Ectodermal cell (in vitro differentiated cells): ENCODE data around the gene WDR62.
A peak's percentile ranks its signal among the peaks of the same experiment; 100 is the strongest.

ENCODE experiments used
- H3K27ac ChIP-seq: 2 replicates; pipeline ENCODE4 v1.7.0; 2013; ENCODE audit warnings: mild to moderate bottlenecking, low read depth, low read length; ENCODE audit not compliant: insufficient read depth, poor library complexity, severe bottlenecking
- H3K27me3 ChIP-seq: 2 replicates; pipeline ENCODE4 v1.7.0; 2013; ENCODE audit warnings: mild to moderate bottlenecking, low read length; ENCODE audit not compliant: insufficient read depth, control insufficient read depth, poor library complexity, severe bottlenecking
- H3K36me3 ChIP-seq: one replicate; pipeline ENCODE4 v1.7.0; 2013; ENCODE audit warnings: low read length; ENCODE audit not compliant: control insufficient read depth, insufficient read depth
- H3K4me1 ChIP-seq: one replicate; pipeline ENCODE4 v1.7.0; 2013; ENCODE audit warnings: low read length; ENCODE audit not compliant: control insufficient read depth, insufficient read depth
- H3K4me3 ChIP-seq: 2 replicates; pipeline ENCODE4 v1.7.0; 2013; ENCODE audit warnings: low read depth, low read length, control low read depth; ENCODE audit not compliant: insufficient read depth
- H3K9me3 ChIP-seq: 2 replicates; pipeline ENCODE4 v1.7.0; 2013; ENCODE audit warnings: mild to moderate bottlenecking, low read length, moderate library complexity; ENCODE audit not compliant: control insufficient read depth
- WGBS, 2 experiments: methylation state at CpG; one replicate each; pipeline ENCODE4 v1.1.7; 2013; ENCODE audit warnings: missing lambda C conversion rate in 2 of 2; 5-methylcytosine and 5-hydroxymethylcytosine counted together

Gene WDR62

DNA sequence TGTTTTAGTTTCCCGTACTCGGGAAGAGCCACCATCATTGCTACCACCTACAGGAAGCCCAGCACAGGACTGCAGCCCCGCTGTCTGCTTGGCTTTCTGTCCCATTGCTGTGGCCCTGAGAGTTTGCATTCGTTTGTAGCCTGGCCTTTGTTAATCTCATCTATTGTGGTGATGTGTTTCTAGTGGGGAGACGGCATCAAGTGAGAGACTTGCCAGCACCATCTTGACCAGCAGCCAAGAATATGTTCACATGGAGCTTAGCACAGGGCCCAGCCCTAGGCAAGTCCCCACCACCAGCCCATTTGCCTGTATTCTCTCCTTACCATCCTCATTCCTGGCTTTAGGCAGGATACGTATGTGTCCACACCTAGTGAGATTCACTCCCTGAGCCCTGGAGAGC lies 39.0 kb downstream of the WDR62 start:
- no peak overlapping the region for H3K4me3 ChIP-seq
- WGBS, 2 experiments = 82 to 89% methylated on average over 6 of the region's 6 CpGs
- no peak overlapping the region for H3K27ac ChIP-seq
- no peaks in the 10 kb centered on the region for H3K9me3 ChIP-seq
- H3K36me3 ChIP-seq = peaks cover 41% of the 10 kb centered on the region
- H3K27me3 ChIP-seq = no peaks in the 10 kb centered on the region
- no peaks in the 10 kb centered on the region for H3K4me1 ChIP-seq

DNA sequence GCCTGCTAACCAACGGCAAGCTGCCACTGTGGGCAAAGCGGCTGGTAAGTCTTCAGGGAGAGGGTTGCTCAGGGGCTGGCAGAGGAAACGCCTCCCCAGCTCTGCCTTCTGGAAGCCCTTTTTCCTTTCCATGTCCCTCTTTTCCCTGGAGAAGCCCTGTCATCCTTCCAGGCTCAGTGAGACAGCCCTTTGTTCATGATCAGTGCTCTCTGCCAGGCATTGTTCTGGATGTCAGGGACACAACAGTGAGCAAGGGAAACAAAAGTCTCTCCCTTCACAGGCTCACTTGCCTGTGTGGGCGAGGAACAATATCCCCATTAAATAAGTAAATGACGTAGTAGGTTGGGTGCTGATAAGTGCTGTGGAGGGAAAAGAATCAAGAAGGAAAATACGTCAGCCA lies 42.3 kb downstream of the WDR62 start:
- WGBS, 2 experiments = 65 to 74% methylated on average over 6 of the region's 6 CpGs
- Histone ChIP-seq H3K27me3 (no peaks in the 10 kb centered on the region), H3K27ac (peak overlapping the region; percentile 84), H3K9me3 (no peaks in the 10 kb centered on the region), H3K4me1 (no peaks in the 10 kb centered on the region), H3K4me3 (no peak overlapping the region), H3K36me3 (peaks cover 34% of the 10 kb centered on the region)

- Histone ChIP-seq H3K4me1 (no peaks in the 10 kb centered on the region), H3K27me3 (no peaks in the 10 kb centered on the region), H3K27ac (no peak overlapping the region), H3K4me3 (no peak overlapping the region), H3K9me3 (no peaks in the 10 kb centered on the region), H3K36me3 (peaks cover 38% of the 10 kb centered on the region)
- 94% methylated on average over 19 of the region's 19 CpGs for WGBS, 2 experiments
These were observed 44.6 kb downstream of the WDR62 start for GRCh38 chr19:36099166-36099785.

DNA sequence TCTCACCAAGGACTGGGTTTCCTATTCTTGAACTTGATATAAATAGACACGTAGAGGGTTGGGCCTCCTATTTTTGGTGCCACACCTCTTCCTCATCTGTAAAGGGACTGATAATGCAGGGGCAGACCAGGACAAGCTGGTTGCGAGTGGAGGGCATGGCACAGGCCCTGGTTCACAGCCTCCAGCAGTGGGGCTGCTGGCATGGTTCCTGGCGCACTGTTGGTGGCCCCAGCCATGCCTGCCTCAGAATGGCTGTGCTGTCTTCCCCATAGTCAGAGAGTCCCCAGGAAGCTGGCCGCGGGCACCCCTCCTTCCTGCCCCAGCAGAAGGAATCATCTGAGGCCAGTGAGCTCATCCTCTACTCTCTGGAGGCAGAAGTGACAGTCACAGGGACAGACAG lies 45.8 kb downstream of the WDR62 start:
- H3K27me3 ChIP-seq = no peaks in the 10 kb centered on the region
- no peak overlapping the region for H3K4me3 ChIP-seq
- no peaks in the 10 kb centered on the region for H3K9me3 ChIP-seq
- H3K36me3 ChIP-seq = peaks cover 43% of the 10 kb centered on the region
- 95 to 97% methylated on average over 5 of the region's 5 CpGs for WGBS, 2 experiments
- H3K4me1 ChIP-seq = no peaks in the 10 kb centered on the region
- no peak overlapping the region for H3K27ac ChIP-seq

DNA sequence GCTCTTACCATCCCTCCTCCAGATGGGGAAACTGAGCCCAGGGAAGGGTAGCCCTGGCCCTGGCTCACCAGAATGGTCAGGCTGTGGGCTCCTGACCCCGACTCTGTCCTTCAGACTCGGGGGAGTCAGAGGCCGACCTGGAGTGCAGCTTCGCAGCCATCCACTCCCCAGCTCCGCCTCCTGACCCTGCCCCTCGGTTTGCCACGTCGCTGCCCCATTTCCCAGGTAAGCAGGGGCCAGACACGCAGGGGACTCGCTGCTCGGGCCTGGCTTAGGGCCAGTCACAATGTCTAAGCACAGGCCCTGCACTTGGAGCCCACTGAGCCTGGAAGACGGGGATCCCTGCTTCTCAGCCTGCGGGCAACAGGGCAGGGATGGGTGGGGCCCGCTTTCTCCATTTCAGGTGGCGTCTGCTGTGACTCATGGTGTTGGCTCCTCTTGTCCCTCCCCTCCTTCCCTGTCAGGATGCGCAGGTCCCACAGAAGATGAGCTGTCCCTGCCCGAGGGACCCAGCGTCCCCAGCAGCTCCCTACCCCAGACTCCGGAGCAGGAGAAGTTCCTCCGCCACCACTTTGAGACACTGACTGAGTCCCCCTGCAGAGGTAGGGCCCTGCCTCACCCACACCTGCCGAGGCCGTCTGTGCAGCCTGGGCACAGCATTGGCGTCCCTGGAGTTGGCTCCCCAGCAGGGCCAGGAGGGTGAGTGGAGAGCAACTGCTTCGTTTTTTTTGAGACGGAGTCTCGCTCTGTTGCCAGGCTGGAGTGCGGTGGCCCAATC lies 47.0 kb downstream of the WDR62 start:
- no peak overlapping the region for H3K4me3 ChIP-seq
- H3K36me3 ChIP-seq = peaks cover 42% of the 10 kb centered on the region
- H3K27ac ChIP-seq = no peak overlapping the region
- no peaks in the 10 kb centered on the region for H3K9me3 ChIP-seq
- 91 to 92% methylated on average over 27 of the region's 27 CpGs for WGBS, 2 experiments
- no peaks in the 10 kb centered on the region for H3K27me3 ChIP-seq
- no peaks in the 10 kb centered on the region for H3K4me1 ChIP-seq

DNA sequence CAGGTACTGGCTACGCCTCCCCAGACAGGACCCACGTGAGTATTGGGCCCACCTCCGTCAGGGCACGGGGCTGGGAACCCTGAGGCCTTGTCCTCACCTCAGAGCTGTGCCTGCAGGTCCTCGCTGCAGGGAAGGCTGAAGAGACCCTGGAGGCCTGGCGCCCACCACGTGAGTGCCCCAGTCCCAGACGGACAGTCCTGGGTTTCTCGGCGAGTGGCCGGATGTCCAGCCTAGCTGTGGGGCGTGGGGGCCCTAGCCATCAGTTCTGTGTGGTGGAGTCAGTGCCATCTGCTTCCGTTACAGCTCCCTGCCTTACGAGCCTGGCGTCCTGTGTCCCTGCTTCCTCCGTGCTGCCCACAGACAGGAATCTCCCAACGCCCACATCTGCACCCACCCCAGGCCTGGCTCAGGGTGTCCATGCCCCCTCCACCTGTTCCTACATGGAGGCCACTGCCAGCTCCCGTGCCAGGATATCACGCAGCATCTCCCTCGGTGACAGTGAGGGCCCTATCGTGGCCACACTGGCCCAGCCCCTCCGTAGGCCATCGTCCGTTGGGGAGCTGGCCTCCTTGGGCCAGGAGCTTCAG lies 48.4 kb downstream of the WDR62 start:
- Histone ChIP-seq H3K27ac (no peak overlapping the region), H3K27me3 (no peaks in the 10 kb centered on the region), H3K4me3 (no peak overlapping the region), H3K9me3 (no peaks in the 10 kb centered on the region), H3K36me3 (peaks cover 39% of the 10 kb centered on the region), H3K4me1 (no peaks in the 10 kb centered on the region)
- 96% methylated on average over 24 of the region's 24 CpGs for WGBS, 2 experiments

GRCh38 chr19:36103842-36104552 lies 49.3 kb downstream of the WDR62 start:
- Histone ChIP-seq H3K4me3 (no peak overlapping the region), H3K27me3 (no peaks in the 10 kb centered on the region), H3K9me3 (no peaks in the 10 kb centered on the region), H3K4me1 (no peaks in the 10 kb centered on the region), H3K27ac (no peak overlapping the region), H3K36me3 (peaks cover 39% of the 10 kb centered on the region)
- WGBS, 2 experiments = 95 to 96% methylated on average over 12 of the region's 12 CpGs

DNA sequence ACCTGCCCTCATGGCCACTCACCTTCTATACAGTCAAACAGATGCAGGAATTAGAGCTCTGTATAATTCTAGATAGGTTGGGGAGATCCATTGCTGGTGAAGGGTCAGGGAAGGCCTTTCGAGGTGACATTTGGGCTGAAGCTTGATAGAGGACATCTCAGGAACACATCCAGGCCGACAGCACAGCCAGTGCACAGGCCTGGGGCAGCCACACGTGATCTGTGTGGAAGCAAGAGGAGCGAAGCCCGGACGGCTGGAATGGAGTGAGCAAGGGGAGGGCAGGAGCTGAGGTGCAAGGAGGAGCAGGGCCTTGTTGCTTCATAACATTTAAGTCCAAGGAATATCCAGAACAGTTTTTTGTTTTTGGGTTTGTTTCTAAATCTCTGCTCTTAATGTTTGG lies 51.7 kb downstream of the WDR62 start:
- Histone ChIP-seq H3K27ac (no peak overlapping the region), H3K4me1 (peaks cover 8% of the 10 kb centered on the region), H3K36me3 (peaks cover 33% of the 10 kb centered on the region), H3K27me3 (no peaks in the 10 kb centered on the region), H3K9me3 (no peaks in the 10 kb centered on the region), H3K4me3 (no peak overlapping the region)
- WGBS, 2 experiments = 93 to 98% methylated on average over 6 of the region's 6 CpGs

DNA sequence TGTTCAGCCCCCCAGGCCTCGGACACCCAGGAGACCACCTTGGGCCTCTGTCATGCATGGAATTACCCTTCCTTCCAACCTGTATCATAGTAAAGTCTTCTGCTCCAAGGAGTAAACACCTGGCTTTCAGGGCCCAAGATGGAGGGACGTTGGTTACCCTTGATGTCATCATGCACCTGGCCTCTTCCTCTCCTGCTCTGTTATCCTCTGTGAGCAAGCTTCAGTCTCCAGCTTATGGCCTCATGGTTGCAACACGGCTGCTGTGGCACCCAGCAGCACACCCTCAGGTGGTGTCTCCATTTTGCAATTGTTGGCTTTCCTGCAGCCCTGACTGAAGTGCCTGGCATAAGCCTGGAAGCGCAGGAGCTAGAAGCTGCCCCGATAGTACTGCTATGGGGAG lies 52.3 kb downstream of the WDR62 start:
- WGBS, 2 experiments = 93 to 97% methylated on average over 5 of the region's 5 CpGs
- no peaks in the 10 kb centered on the region for H3K27me3 ChIP-seq
- H3K4me3 ChIP-seq = no peak overlapping the region
- H3K27ac ChIP-seq = no peak overlapping the region
- no peaks in the 10 kb centered on the region for H3K9me3 ChIP-seq
- peaks cover 12% of the 10 kb centered on the region for H3K4me1 ChIP-seq
- H3K36me3 ChIP-seq = peaks cover 33% of the 10 kb centered on the region

- H3K36me3 ChIP-seq = peaks cover 19% of the 10 kb centered on the region
- WGBS, 2 experiments = 95% methylated on average over 3 of the region's 3 CpGs
- H3K4me1 ChIP-seq = peaks cover 16% of the 10 kb centered on the region
These were observed 54.0 kb downstream of the WDR62 start for GRCh38 chr19:36108684-36109083.

More at GRCh38 chr19:36108684-36109083, 54.0 kb downstream of the WDR62 start:
- Histone ChIP-seq H3K4me3 (no peak overlapping the region), H3K27ac (no peak overlapping the region), H3K27me3 (no peaks in the 10 kb centered on the region), H3K9me3 (no peaks in the 10 kb centered on the region)
